Thyroid gland (tissue), 4 donors: Measurements from ENCODE around the gene RNPEP.
"Not testable (repeated sequence)": the region's sequence is repeated elsewhere in the genome, so short reads cannot be mapped to it uniquely, and the experiment has no call there.

Experiments used
- POLR2A ChIP-seq, 2 donors: fragments of 450-650 bp; IDR thresholded peaks; one replicate each; pipeline ENCODE4 v1.6.1; 2017; ENCODE audit warnings: antibody characterized with exemption in 2 of 2, mild to moderate bottlenecking in 2 of 2, moderate library complexity in 1 of 2
- TF ChIP-seq, protein P1 (sequence below), 6 experiments: fragments of 200-600 bp in 3 of 6; fragments of 450-650 bp in 3 of 6; sonication (generic) in 3 of 6; IDR thresholded peaks; one replicate each; pipeline ENCODE4 v1.5.1; 2016 to 2019; ENCODE audit warnings: antibody characterized with exemption in 6 of 6, mild to moderate bottlenecking in 2 of 6, inconsistent platforms in 1 of 6, moderate library complexity in 1 of 6

DNA sequence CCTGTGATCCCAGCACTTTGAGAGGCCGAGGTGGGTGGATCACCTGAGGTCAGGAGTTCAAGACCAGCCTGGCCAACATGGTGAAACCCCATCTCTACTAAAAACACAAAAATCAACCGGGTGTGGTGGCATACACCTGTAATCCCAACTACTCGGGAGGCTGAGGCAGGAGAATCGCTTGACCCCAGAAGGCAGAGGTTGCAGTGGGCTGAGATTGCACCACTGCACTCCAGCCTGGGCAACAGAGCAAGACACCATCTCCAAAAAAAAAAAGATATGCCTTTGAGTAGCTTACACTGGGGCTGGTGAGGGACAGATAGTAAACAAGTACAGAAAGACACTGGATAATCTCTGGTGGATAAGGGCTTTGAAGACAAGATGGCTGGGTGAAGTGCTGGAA lies 72.2 kb downstream of the RNPEP start:
- TF ChIP-seq, protein P1, sequence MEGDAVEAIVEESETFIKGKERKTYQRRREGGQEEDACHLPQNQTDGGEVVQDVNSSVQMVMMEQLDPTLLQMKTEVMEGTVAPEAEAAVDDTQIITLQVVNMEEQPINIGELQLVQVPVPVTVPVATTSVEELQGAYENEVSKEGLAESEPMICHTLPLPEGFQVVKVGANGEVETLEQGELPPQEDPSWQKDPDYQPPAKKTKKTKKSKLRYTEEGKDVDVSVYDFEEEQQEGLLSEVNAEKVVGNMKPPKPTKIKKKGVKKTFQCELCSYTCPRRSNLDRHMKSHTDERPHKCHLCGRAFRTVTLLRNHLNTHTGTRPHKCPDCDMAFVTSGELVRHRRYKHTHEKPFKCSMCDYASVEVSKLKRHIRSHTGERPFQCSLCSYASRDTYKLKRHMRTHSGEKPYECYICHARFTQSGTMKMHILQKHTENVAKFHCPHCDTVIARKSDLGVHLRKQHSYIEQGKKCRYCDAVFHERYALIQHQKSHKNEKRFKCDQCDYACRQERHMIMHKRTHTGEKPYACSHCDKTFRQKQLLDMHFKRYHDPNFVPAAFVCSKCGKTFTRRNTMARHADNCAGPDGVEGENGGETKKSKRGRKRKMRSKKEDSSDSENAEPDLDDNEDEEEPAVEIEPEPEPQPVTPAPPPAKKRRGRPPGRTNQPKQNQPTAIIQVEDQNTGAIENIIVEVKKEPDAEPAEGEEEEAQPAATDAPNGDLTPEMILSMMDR (IDR thresholded peaks at IDR 0.05) = not testable (repeated sequence)
- TF ChIP-seq POLR2A (IDR thresholded peaks at IDR 0.05) = not testable (repeated sequence)
